Smooth muscle cell (in vitro differentiated cells): Measurements from ENCODE around the gene PANK2. TPM values are rescaled to one million over a fixed set of nuclear protein-coding genes. Genes with fewer than 3 reads are reported as not detected.

ENCODE experiments used
- DNase-seq: peaks from one replicate; lab custom pipeline; 2025; ENCODE audit not compliant: unreplicated experiment; lab: John Stamatoyannopoulos, UW
- H2AFZ ChIP-seq: fragments of 200-600 bp; sonication (generic); 2 replicates; pipeline ENCODE4 v1.6.0; 2016; ENCODE audit warnings: antibody characterized with exemption, low read depth, mild to moderate bottlenecking
- H3F3A ChIP-seq: fragments of 200-600 bp; sonication (generic); 2 replicates; pipeline ENCODE4 v1.6.0; 2017; ENCODE audit warnings: antibody characterized with exemption, low read depth
- H3K27ac ChIP-seq: fragments of 200-600 bp; sonication (generic); 2 replicates; pipeline ENCODE4 v1.5.1; 2016; ENCODE audit warnings: low read depth, mild to moderate bottlenecking
- H3K27me3 ChIP-seq: fragments of 200-600 bp; sonication (generic); 2 replicates; pipeline ENCODE4 v1.6.1; 2016; ENCODE audit warnings: low read depth, mild to moderate bottlenecking
- H3K36me3 ChIP-seq: fragments of 200-600 bp; sonication (generic); 2 replicates; pipeline ENCODE4 v1.5.1; 2016; ENCODE audit warnings: low read depth
- H3K4me1 ChIP-seq: fragments of 200-600 bp; sonication (generic); 2 replicates; pipeline ENCODE4 v1.5.1; 2016; ENCODE audit warnings: low read depth
- H3K4me2 ChIP-seq: fragments of 200-600 bp; sonication (generic); 2 replicates; pipeline ENCODE4 v1.6.0; 2016; ENCODE audit warnings: mild to moderate bottlenecking
- H3K4me3 ChIP-seq: fragments of 200-600 bp; sonication (generic); 2 replicates; pipeline ENCODE4 v1.5.1; 2016; ENCODE audit warnings: mild to moderate bottlenecking
- H3K79me2 ChIP-seq: fragments of 200-600 bp; sonication (generic); 2 replicates; pipeline ENCODE4 v1.6.0; 2016; ENCODE audit warnings: low read depth, mild to moderate bottlenecking
- H3K9ac ChIP-seq: fragments of 200-600 bp; sonication (generic); 2 replicates; pipeline ENCODE4 v1.6.0; 2016; ENCODE audit warnings: low read depth
- H3K9me3 ChIP-seq: fragments of 200-600 bp; sonication (generic); replicated peaks from 2 replicates; pipeline ENCODE4 v1.5.1; 2016; ENCODE audit warnings: low read depth
- H4K20me1 ChIP-seq: fragments of 200-600 bp; sonication (generic); 2 replicates; pipeline ENCODE4 v1.6.0; 2016; ENCODE audit warnings: low read depth
- WGBS: methylation state at CpG from one replicate; pipeline ENCODE4 v1.1.7; 2016; ENCODE audit warnings: low lambda C conversion rate; 5-methylcytosine and 5-hydroxymethylcytosine counted together
- microRNA counts: library from miRNA; unstranded; fragments of <30 nt; microRNA quantifications from one replicate; lab custom pipeline; 2016
- microRNA-seq: library from miRNA; unstranded; fragments of <30 nt; microRNA quantifications from one replicate; pipeline ENCODE4, GENCODE V29; 2016; ENCODE audit warnings: borderline number of aligned reads
- polyA plus RNA-seq: library from polyadenylated mRNA; unstranded; fragments of >200 nt; fragmentation: Nextera tagmentation; extraction: Ambion mirVana; gene quantifications from 2 replicates; pipeline ENCODE4 v1.2.1, GENCODE V29; 2016
- small RNA-seq: library from RNA; depleted of rRNA; stranded (forward); fragments of <200 nt; gene quantifications from one replicate; pipeline ENCODE3, GENCODE V24; 2014
- total RNA-seq: library from RNA; depleted of rRNA; stranded (reverse); fragments of >200 nt; gene quantifications from 2 replicates; pipeline ENCODE4 v1.2.3, GENCODE V29; 2014
- TF ChIP-seq, protein P1 (sequence below): fragments of 200-600 bp; sonication (generic); IDR thresholded peaks from 2 replicates; pipeline ENCODE4 v1.5.1; 2017; ENCODE audit warnings: borderline replicate concordance, mild to moderate bottlenecking, antibody characterized with exemption; ENCODE audit not compliant: insufficient read depth, poor library complexity, severe bottlenecking

The PANK2 gene
- total and polyA plus RNA-seq, 2 experiments from 2014 or later = 24.7 to 40.8 TPM

DNA sequence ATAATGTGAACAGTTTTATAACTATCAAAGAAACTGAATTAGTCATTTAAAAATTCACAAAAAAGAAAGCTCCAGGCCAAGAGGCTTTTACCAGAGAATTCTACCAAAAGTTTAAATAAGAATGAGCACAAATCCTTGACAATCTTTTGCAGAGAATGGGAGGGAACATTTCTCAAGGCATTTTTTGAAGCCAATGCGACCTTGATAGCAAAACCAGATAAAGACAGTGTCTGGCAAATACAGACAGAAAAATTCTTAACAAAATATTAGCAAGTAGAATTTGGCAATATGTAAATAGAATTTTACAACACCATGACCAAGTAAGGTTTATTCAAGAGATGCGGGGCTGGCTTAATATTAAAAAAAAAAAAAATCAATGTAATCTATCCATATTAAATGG, 84.5 kb downstream of the PANK2 start:
- Histone ChIP-seq H4K20me1 (peaks cover 96% of the 10 kb centered on the region), H3K27me3 (no peaks in the 10 kb centered on the region), H3K9ac (no peak overlapping the region), H2AFZ (no peak overlapping the region), H3K9me3 (no peaks in the 10 kb centered on the region), H3K27ac (no peak overlapping the region), H3K79me2 (peaks cover 72% of the 10 kb centered on the region), H3F3A (no peaks in the 10 kb centered on the region), H3K4me2 (no peak overlapping the region), H3K4me3 (no peak overlapping the region), H3K36me3 (no peaks in the 10 kb centered on the region), H3K4me1 (no peaks in the 10 kb centered on the region)
- DNase-seq = no peak
- 81% methylated on average over 2 of the region's 2 CpGs for WGBS
- TF ChIP-seq, protein P1, sequence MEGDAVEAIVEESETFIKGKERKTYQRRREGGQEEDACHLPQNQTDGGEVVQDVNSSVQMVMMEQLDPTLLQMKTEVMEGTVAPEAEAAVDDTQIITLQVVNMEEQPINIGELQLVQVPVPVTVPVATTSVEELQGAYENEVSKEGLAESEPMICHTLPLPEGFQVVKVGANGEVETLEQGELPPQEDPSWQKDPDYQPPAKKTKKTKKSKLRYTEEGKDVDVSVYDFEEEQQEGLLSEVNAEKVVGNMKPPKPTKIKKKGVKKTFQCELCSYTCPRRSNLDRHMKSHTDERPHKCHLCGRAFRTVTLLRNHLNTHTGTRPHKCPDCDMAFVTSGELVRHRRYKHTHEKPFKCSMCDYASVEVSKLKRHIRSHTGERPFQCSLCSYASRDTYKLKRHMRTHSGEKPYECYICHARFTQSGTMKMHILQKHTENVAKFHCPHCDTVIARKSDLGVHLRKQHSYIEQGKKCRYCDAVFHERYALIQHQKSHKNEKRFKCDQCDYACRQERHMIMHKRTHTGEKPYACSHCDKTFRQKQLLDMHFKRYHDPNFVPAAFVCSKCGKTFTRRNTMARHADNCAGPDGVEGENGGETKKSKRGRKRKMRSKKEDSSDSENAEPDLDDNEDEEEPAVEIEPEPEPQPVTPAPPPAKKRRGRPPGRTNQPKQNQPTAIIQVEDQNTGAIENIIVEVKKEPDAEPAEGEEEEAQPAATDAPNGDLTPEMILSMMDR = no peak

DNA sequence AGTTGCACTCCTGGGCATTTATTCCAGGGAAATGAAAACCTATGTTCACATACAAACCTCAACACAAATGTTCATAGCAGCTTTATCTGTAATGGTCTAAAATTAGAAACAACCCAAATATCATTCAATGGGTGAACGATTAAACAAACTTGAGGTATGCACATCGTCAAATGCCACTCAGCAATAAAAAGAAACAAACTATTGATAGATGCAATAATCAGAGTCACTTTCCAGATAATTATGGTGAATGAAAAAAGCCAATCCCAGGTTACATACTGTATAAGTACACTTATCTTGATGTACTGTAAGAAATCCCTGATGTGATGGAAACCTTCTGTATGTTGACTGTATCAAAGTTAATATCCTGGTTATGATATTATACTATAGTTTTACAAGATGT, 87.3 kb downstream of the PANK2 start:
- no peaks in the 10 kb centered on the region for H3K27me3 ChIP-seq
- no peaks in the 10 kb centered on the region for H3K36me3 ChIP-seq
- TF ChIP-seq, protein P1 = no peak
- H3K4me3 ChIP-seq = no peak overlapping the region
- H3F3A ChIP-seq = no peaks in the 10 kb centered on the region
- no peaks in the 10 kb centered on the region for H3K4me1 ChIP-seq
- H3K9me3 ChIP-seq = no peaks in the 10 kb centered on the region
- no peak overlapping the region for H2AFZ ChIP-seq
- WGBS = 90% methylated on average over 2 of the region's 2 CpGs
- no peak overlapping the region for H3K27ac ChIP-seq
- no peak overlapping the region for H3K4me2 ChIP-seq
- peaks cover 67% of the 10 kb centered on the region for H3K79me2 ChIP-seq
- no peak overlapping the region for H3K9ac ChIP-seq
- no peak for DNase-seq
- H4K20me1 ChIP-seq = peaks cover 94% of the 10 kb centered on the region

MicroRNA genes within 50 kb of the gene (microRNA counts, 767-probe panel; counts per million panel counts)
- microRNA hsa-miR-103a-3p (lab: Ali Mortazavi, UCI) = 183 counts per million

Small RNAs within 50 kb of the gene (microRNA-seq; reads per million reads assigned to microRNA genes)
- not detected for gene MIR103A2
- gene MIR103B2 = not detected

Small RNAs within 50 kb of the gene (small RNA-seq; reads per million reads assigned to genes)
- 2.3 reads per million, percentile 47 among the genes with 10 or more reads in this experiment for gene MIR103A2

Other genes with a start within 250 kb of the PANK2 start
- not detected in 2 replicates for gene GFRA4, start 226.0 kb upstream of the PANK2 start, total RNA-seq
- gene GFRA4, start 226.0 kb upstream of the PANK2 start, polyA plus RNA-seq = not detected in 2 replicates
- gene ADAM33, start 207.4 kb upstream of the PANK2 start, total RNA-seq = 5.1 and 8.0 TPM in 2 replicates
- gene ADAM33, start 207.4 kb upstream of the PANK2 start, polyA plus RNA-seq = 5.8 and 7.4 TPM in 2 replicates
- gene SIGLEC1, start 176.8 kb upstream of the PANK2 start, total RNA-seq = not detected in 2 replicates
- not detected in 2 replicates for gene SIGLEC1, start 176.8 kb upstream of the PANK2 start, polyA plus RNA-seq
- gene HSPA12B, start 156.7 kb upstream of the PANK2 start, total RNA-seq = 0.04 and 0.40 TPM in 2 replicates
- 0.72 and 1.0 TPM in 2 replicates for gene HSPA12B, start 156.7 kb upstream of the PANK2 start, polyA plus RNA-seq
- 7.6 and 11.8 TPM in 2 replicates for gene ADISSP, start 121.6 kb upstream of the PANK2 start, total RNA-seq
- 33.4 and 46.7 TPM in 2 replicates for gene ADISSP, start 121.6 kb upstream of the PANK2 start, polyA plus RNA-seq
- gene SPEF1, start 107.9 kb upstream of the PANK2 start, total RNA-seq = 0.36 and 0.72 TPM in 2 replicates
- gene SPEF1, start 107.9 kb upstream of the PANK2 start, polyA plus RNA-seq = 0.32 and 0.47 TPM in 2 replicates
- 23.6 TPM in 2 replicates for gene CENPB, start 102.6 kb upstream of the PANK2 start, total RNA-seq
- 10.4 and 13.4 TPM in 2 replicates for gene CENPB, start 102.6 kb upstream of the PANK2 start, polyA plus RNA-seq
- gene CDC25B, start 93.1 kb upstream of the PANK2 start, total RNA-seq = 9.5 and 14.7 TPM in 2 replicates
- 11.1 and 14.8 TPM in 2 replicates for gene CDC25B, start 93.1 kb upstream of the PANK2 start, polyA plus RNA-seq
- 3.1 and 9.9 TPM in 2 replicates for gene AP5S1, start 68.8 kb upstream of the PANK2 start, total RNA-seq
- gene AP5S1, start 68.8 kb upstream of the PANK2 start, polyA plus RNA-seq = 10.9 and 14.7 TPM in 2 replicates
- 12.5 and 12.8 TPM in 2 replicates for gene MAVS, start 42.6 kb upstream of the PANK2 start, total RNA-seq
- gene MAVS, start 42.6 kb upstream of the PANK2 start, polyA plus RNA-seq = 7.8 and 10.0 TPM in 2 replicates
- gene RNF24, start 126.2 kb downstream of the PANK2 start, total RNA-seq = 29.8 and 30.4 TPM in 2 replicates
- 40.6 and 46.6 TPM in 2 replicates for gene RNF24, start 126.2 kb downstream of the PANK2 start, polyA plus RNA-seq